GM15510 (cell line): Measurements from ENCODE around the gene ERGIC1.

Experiments used
- POLR2A ChIP-seq: IDR thresholded peaks from 3 replicates; pipeline ENCODE4 v1.6.1; 2011; ENCODE audit warnings: borderline replicate concordance; ENCODE audit not compliant: insufficient read length; ENCODE audit errors: extremely low read depth

The ERGIC1 gene

GRCh38 chr5:172833686-172834414, at the start of gene ERGIC1:
ERGIC1 (plus strand) TSS chr5:172834251; CDS start chr5:172834414, 163 bp downstream.
- peak; percentile 66 for TF ChIP-seq POLR2A

GRCh38 chr5:172785429-172786088, 48.5 kb upstream of the ERGIC1 start:
- TF ChIP-seq POLR2A, result no peak

DNA sequence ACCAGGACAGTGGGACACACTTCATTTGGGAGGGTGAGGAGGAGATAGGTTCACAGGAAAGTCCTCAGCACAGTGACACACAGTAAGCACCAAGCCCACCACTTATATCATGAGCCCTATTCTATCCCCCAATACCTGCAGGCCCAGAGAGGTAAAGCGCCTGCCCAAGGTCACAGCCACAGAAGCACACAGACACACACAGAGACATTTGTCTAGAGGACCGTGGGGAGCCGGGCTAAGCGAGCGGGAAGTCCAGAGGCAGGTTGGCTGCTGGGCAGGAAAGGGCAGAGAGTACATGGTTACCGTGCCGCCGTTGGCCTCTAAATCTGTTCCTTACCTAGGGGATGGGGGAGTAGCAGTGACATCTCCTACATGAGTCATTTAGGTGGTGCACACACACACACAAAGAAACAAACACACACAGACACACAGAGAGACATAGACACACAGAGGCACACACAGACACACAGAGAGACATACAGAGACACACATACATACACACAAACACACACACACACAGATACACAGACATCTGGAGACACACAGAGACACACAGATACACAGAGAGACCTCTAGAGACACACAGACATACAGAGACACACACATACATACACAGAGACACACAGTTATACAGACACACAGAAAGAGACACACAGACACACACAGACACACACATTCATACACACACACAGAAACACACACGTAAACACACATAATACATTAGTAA, 47.2 kb upstream of the ERGIC1 start:
- no peak for TF ChIP-seq POLR2A

DNA sequence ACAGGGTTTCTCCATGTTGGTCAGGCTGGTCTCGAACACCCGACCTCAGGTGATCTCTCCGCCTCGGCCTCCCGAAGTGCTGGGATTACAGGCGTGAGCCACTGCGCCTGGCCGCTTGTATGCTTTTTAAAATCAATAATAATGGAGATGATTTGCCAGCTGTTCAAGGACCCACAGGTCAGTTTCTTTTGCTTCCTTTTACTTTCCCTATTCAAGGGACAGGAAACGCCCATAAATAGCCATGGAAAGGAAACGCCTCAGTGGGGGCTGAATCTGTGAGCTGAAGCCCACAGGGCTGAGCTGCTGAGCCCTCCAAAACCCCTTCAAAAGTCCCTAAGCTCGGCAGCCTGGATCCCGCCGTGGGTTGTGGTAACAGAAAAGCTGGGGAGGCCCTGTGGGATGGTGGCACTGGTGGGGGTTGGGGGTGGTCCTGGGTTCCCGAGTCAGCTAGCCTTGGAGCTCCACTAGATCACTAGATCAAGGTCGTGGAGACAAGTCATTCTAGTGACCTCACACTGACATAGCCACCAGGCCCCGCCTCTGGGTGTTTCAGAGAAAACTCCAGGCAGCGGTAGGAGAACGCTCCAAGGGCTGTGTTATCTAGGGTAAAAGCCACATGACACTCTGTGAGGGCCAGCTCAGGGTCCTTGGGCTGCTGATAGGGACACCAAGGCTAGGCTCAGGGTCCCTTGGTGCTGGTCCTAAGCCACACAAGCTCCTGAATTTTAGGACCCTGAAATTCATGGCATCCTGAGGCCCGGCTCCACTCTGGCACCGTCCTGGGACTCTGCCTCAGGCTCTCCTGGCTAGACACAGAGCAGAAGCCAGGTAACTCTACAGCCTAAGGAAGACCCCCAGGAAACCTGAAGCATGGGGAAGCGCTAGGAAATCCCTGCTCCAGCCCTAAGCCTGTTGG, 45.0 kb upstream of the ERGIC1 start:
- no peak for TF ChIP-seq POLR2A

DNA sequence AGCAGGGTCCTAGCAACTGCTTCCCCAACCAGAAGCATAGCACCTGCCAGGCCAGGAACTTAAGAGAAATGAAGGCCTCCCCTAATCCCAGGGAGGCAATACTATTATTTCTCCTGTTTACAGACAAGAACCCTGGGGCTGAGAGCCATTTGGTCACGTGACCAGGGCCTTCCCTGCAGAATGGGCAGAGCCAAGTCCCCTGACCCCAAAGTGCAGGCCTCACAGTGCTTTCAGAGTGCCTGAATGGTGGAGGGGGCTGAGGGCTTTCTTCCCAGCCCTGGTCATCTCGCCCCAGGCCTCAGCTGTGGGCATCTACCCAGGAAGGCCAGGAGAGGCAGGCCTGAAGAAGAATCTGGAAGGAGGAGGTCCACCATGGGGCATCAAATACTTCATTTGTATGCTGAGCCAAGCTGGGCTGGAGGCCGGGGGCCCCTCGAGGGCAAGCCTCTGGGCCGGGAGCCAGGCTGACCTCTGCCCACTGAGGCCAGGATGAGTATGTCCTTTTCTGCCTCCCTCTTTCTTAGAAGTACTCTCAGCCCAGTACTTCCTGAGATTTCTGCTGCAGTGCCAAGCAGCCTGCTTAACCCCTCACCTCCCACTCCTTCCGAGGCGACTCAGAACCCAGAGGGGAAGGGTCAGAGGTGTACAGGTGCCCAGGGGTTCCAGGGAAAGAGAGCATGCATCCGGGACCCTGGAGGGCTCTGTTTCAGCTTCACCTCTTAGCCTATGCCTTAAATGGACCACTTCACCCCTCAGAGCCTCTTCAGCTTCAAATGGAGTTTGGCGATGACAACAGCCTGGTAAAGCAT, 44.2 kb upstream of the ERGIC1 start:
- TF ChIP-seq POLR2A, result no peak

GRCh38 chr5:172790496-172790889, 43.6 kb upstream of the ERGIC1 start:
- no peak for TF ChIP-seq POLR2A

- no peak for TF ChIP-seq POLR2A
Measured at GRCh38 chr5:172791286-172791685, 42.8 kb upstream of the ERGIC1 start.

DNA sequence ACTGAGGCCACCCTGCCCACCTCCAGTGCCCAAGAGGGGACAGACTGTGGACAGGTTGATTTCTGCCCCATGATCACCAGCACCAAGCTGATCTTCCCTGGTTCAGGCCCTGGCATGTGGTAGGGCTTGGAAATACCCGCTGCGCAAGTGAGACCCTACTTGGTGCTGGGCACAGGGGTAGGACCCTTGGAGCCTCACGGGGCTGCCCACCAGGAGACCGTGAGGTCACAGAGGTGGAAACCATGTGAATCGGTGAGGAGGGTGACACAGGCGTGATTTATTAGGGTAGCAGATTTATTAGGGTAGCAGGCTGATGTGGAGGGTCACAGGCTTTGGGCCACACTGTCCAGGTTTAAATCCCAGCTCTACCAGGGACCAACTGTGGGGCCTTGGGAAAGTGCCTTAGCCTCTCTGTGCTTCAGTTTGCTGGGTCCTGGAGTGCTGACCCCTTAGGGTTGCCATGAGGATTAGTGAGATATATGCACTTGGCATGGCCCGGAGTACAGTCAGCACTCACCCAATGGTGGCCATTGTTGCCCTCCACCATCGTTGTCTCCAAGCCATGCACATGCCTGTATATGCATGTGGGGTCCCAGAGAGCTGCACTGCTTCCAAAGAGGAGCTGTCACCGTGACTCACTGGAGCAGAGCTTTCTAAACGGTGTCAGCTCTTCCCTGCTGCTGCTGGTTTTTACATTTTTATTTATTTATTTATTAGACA, 42.2 kb upstream of the ERGIC1 start:
- no peak for TF ChIP-seq POLR2A

- TF ChIP-seq POLR2A, result no peak
Measured at GRCh38 chr5:172792701-172793570, 41.1 kb upstream of the ERGIC1 start.

DNA sequence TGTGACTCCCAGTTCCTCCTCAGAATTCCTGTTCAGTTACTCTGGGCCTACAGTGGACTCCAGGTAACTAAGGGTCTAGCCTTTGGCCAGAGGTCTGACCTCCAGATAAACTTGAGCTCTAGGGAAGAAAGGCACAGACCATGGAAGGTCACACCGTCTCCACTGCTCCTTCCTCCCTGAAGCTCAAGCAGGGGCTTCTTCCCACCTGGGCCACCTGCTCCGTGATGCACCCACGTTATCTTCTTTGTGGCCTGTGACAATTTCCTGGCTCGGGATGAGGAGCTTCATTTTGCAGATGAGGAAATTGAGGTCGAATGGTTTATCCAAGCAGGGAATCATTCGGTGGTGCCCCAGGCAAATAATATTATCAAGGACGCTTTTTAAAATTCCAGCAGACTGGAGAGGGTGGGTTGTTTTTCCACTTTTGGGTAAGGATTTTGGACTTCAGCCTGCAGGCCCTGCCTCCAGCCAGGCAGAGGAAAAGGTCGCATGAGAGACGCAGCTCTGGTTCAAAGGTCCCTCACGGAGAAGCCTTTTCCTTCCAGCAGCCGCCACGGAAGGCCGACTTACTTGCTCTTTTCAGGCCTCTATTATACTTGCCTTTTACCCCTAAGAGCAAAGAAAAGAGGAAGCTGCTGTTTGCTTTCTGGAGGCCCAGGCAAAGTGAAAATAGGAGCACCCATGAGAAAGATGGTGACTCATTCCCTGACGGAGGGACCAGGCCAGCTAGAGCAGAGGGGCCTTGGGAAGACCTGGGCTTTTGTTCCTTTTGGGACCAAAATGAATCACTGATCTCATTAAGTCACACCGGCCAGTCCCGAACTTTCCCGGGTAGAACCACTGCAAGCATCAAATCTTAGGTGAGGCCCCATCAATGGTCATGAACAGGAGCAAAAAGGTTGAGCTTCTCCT, 40.2 kb upstream of the ERGIC1 start:
- TF ChIP-seq POLR2A, result no peak

GRCh38 chr5:172795318-172795977, 38.6 kb upstream of the ERGIC1 start:
- TF ChIP-seq POLR2A, result no peak
